Heart right ventricle (tissue), 16 donors: Measurements from ENCODE around the gene PXDC1. TPM values are rescaled to one million over a fixed set of nuclear protein-coding genes. Genes with fewer than 3 reads are reported as not detected.

Experiments used
- ATAC-seq, 8 donors: fragments of 200-7000 bp; cut with Tn5 transposase; one replicate each; pipeline ENCODE4 v1.9.1; 2020; ENCODE audit warnings: mild to moderate bottlenecking in 8 of 8, moderate library complexity in 8 of 8, moderate number of reproducible peaks in 1 of 8
- DNase-seq, 2 donors: peaks; one replicate each; pipeline ENCODE4 v3.0.0-alpha.2; 2020
- H3K27ac ChIP-seq, 10 donors: fragments of 200-600 bp; sonication (generic) in 2 of 10; one replicate each; pipeline versions ENCODE4 v1.5.0 to v1.8.0; 2020 to 2022; ENCODE audit warnings: mild to moderate bottlenecking in 3 of 10
- H3K27me3 ChIP-seq, 7 donors: fragments of 200-600 bp; one replicate each; pipeline ENCODE4 v1.8.0; 2021 to 2022; ENCODE audit warnings: mild to moderate bottlenecking in 2 of 7
- H3K36me3 ChIP-seq, 9 donors: fragments of 200-600 bp; sonication (generic) in 1 of 9; one replicate each; pipeline versions ENCODE4 v1.5.0 to v1.8.0; 2020 to 2022; ENCODE audit warnings: mild to moderate bottlenecking in 2 of 9
- H3K4me1 ChIP-seq, 9 donors: fragments of 200-600 bp; sonication (generic) in 1 of 9; one replicate each; pipeline versions ENCODE4 v1.5.0 to v1.8.0; 2020 to 2022; ENCODE audit warnings: mild to moderate bottlenecking in 4 of 9
- H3K4me3 ChIP-seq, 10 donors: fragments of 200-600 bp; sonication (generic) in 2 of 10; one replicate each; pipeline versions ENCODE4 v1.5.0 to v1.8.0; 2020 to 2022; ENCODE audit warnings: mild to moderate bottlenecking in 7 of 10, moderate library complexity in 2 of 10
- H3K9me3 ChIP-seq, 11 donors: fragments of 200-600 bp in 10 of 11; sonication (generic) in 2 of 11; one replicate each; pipeline versions ENCODE4 v1.5.0 to v1.8.0; 2013 to 2022; ENCODE audit warnings: mild to moderate bottlenecking in 2 of 11, control low read depth in 1 of 11, moderate library complexity in 1 of 11
- WGBS, 2 donors: extraction: QIAGEN DNeasy Blood & Tissue Kit; methylation state at CpG; one replicate each; pipeline ENCODE4 v1.1.7; 2013; ENCODE audit warnings: inconsistent platforms in 1 of 2; 5-methylcytosine and 5-hydroxymethylcytosine counted together
- intact Hi-C, 10 donors: fragments of 100-400 bp; cut with DNase I; formaldehyde crosslinking; loops; one replicate each; pipeline versions ENCODE4 v1.11.1 to v1.14.2; 2022
- polyA plus RNA-seq, 2 donors: library from polyadenylated mRNA; stranded (reverse); fragments of 200-250 nt; gene quantifications; one replicate each; pipeline ENCODE4 v1.2.3, GENCODE V29; 2013
- total RNA-seq, 10 donors: library from RNA; stranded (reverse); fragmentation: NEBNext Ultra II Directional in 3 of 10; extraction: Animal tissue kit (Norgen Biotek cat#: 25700) in 3 of 10; gene quantifications; one replicate each; pipeline versions ENCODE4 v1.2.1 to v1.2.4, GENCODE V29; 2021 to 2023
- TF ChIP-seq, protein P1 (sequence below), 9 donors: fragments of 200-600 bp; sonication (generic) in 2 of 9; IDR thresholded peaks; one replicate each; pipeline versions ENCODE4 v1.5.0 to v1.8.0; 2021 to 2022; ENCODE audit warnings: antibody characterized with exemption in 9 of 9, mild to moderate bottlenecking in 5 of 9, moderate library complexity in 1 of 9
- donor health status: Arrhythmogenic right ventricular cardiomyopathy.
- donor health status: ischemic (EF 13 %, LVEDD 7.1; RV severe dilation, severe dysfunction).
- donor health status: healthy with polysubstance abuse.
- donor health status: DM: no; HTN: yes; CAD: no.
- donor health status: DM: no; HTN: no; CAD: no.
- donor health status: ischemic (EF 25% LVEDD 6.9; RV normal size, moderate dysfunction).
- donor health status: ischemic (EF 25% LVEDD 5.7; RV mildly dilated, moderate dysfunction).
- donor health status: healthy.
- donor health status: DM: yes; HTN: yes; CAD: no.
- donor health status: Ischemic cardiomyopathy.
- donor health status: ischemic (EF 35%, LVEDD 5.7; RV mildly dilated, moderate dysfunction).
- donor health status: nonischemic (EF 11% LVEDD 7.7; RV severe dilation, severe dysfunction).
- donor health status: DM: yes; HTN: yes; CAD: no.
- donor health status: PGD.
- donor health status: ischemic (EF 29% LVEDD 5.4; RV normal size, mild dysfunction).
- donor health status: nonischemic (EF 23%, LVEDD 6.1; RV moderate dilation, normal function).

PXDC1 gene
- total and polyA plus RNA-seq, 12 donors = 11.3 to 69.9 (median 21.7) TPM

DNA sequence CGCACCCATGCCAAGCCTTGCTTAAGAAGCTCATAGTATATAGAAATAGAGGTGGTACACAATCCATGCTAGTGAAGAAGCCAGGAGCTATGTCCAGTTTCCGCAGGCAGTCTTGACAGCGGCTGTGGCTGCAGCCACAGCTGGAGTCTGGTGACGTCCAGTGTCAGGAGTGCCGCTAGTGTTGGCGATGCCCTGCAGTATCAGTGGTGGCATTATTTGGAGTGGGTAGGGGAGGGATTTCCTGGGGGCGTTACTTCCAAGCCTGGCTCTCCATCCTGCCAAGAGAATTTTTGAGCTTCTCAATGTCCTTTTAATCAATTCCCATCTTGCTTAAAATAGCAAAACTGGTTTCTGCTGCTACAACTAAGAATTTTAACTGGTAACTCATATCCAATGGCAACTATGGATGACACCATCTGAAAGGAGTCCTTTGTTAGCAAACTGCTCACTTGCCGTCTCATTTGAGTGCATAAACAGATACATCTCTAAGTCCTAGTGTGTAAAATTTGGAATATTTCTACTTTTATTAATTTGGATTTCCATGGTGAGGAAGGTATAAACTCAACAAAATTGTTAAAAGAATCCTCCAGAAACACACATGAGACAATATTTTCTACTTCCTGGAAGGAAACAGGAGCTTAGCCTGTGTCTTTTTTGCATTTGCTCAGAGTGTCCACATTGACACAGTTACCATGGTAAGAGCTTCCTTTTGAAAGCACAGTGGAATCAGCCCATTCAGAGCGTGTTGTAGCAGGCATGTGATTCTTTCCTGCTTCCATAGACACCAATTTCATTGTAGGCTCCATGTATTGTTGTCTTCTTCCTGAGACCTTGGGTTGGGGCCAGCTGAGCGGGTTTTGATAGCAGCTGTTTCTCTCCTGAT is 44.6 kb upstream of the PXDC1 start:
- H3K9me3 ChIP-seq = no peaks in the 10 kb centered on the region
- WGBS, 2 donors = 70 to 73% methylated on average over 10 of the region's 10 CpGs
- TF ChIP-seq, protein P1, sequence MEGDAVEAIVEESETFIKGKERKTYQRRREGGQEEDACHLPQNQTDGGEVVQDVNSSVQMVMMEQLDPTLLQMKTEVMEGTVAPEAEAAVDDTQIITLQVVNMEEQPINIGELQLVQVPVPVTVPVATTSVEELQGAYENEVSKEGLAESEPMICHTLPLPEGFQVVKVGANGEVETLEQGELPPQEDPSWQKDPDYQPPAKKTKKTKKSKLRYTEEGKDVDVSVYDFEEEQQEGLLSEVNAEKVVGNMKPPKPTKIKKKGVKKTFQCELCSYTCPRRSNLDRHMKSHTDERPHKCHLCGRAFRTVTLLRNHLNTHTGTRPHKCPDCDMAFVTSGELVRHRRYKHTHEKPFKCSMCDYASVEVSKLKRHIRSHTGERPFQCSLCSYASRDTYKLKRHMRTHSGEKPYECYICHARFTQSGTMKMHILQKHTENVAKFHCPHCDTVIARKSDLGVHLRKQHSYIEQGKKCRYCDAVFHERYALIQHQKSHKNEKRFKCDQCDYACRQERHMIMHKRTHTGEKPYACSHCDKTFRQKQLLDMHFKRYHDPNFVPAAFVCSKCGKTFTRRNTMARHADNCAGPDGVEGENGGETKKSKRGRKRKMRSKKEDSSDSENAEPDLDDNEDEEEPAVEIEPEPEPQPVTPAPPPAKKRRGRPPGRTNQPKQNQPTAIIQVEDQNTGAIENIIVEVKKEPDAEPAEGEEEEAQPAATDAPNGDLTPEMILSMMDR (IDR thresholded peaks at IDR 0.05) = no peak
- peak overlapping the region in 7 of 10 donors; percentile 17 to 78 (median 61) for H3K27ac ChIP-seq
- intact Hi-C loops = loop anchor here in 3 of 10 donors (5.0 kb wide), 2 partner anchors 34 to 44 kb away; partner anchors contain the start of gene PXDC1 (in 2 of the 3)
- no peaks in the 10 kb centered on the region for H3K36me3 ChIP-seq
- no peak overlapping the region for H3K4me3 ChIP-seq
- no peaks in the 10 kb centered on the region for H3K27me3 ChIP-seq
- H3K4me1 ChIP-seq = peaks cover 6 to 55% (median 31%) of the 10 kb centered on the region in 9 donors
- DNase-seq (peak in 1 of 2 donors; percentile 75), ATAC-seq (peak; percentile 42 to 87 (median 82))

- DNase-seq (no peak), ATAC-seq (no peak)
- Histone ChIP-seq H3K36me3 (no peaks in the 10 kb centered on the region), H3K4me3 (no peak overlapping the region), H3K27ac (no peak overlapping the region), H3K9me3 (no peaks in the 10 kb centered on the region), H3K27me3 (no peaks in the 10 kb centered on the region), H3K4me1 (peaks cover 6 to 39% (median 30%) of the 10 kb centered on the region in 9 donors)
- TF ChIP-seq, protein P1 (IDR thresholded peaks at IDR 0.05) = no peak
- intact Hi-C loops = no loop called here
Measured at GRCh38 chr6:3794092-3794491, 42.6 kb upstream of the PXDC1 start.

- 97 to 99% methylated on average over 3 of the region's 3 CpGs for WGBS, 2 donors
- H3K4me3 ChIP-seq = no peak overlapping the region
- ATAC-seq = no peak
Measured at GRCh38 chr6:3793545-3793944, 42.0 kb upstream of the PXDC1 start.

DNA sequence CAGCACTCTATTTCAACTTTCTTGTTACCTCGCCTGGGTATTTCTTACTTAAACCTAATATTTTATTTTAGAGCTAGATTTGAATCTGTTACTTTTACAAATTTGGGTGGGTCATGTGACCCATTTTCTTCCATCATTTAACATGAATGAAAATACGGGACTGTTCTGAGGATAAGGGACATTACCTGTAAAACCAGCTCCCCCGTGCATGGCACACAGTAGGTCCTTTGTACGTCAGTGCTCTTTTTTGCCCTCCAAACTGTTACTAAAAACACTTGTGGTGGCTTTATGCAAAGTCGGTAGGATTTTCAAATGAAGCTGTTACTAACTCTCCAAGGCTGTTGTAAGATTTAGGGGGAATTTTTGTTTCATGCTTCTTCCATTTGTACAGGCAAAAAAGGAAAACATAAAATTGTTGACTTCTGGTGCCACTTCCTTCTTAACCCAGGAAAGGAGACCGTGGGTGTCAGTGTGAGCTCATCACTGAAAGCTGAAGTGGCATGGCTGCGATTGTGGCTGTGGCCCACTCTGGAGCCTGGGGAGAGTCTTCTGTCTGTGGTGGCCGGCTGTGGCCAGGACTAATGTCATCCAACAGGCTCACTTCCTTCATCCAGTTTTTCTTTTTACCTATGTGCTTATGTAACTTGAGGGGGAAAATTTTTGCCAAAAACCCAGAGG is 40.2 kb upstream of the PXDC1 start:
- Histone ChIP-seq H3K27ac (no peak overlapping the region), H3K9me3 (no peaks in the 10 kb centered on the region), H3K27me3 (no peaks in the 10 kb centered on the region), H3K36me3 (no peaks in the 10 kb centered on the region), H3K4me1 (peaks cover 0 to 15% (median 6%) of the 10 kb centered on the region in 9 donors), H3K4me3 (no peak overlapping the region)
- intact Hi-C loops = no loop called here
- ATAC-seq (no peak), DNase-seq (no peak)
- TF ChIP-seq, protein P1 (IDR thresholded peaks at IDR 0.05) = no peak
- WGBS, 2 donors = 87 to 89% methylated on average over 8 of the region's 8 CpGs

More at GRCh38 chr6:3793545-3793944, 42.0 kb upstream of the PXDC1 start:
- Histone ChIP-seq H3K27ac (no peak overlapping the region), H3K36me3 (no peaks in the 10 kb centered on the region), H3K27me3 (no peaks in the 10 kb centered on the region), H3K9me3 (no peaks in the 10 kb centered on the region), H3K4me1 (peaks cover 6 to 34% (median 25%) of the 10 kb centered on the region in 9 donors)
- intact Hi-C loops = no loop called here
- TF ChIP-seq, protein P1 (IDR thresholded peaks at IDR 0.05) = no peak
- DNase-seq = no peak
